Inflammatory macrophage treated with lipopolysaccharide for 1 hour (primary cell): ENCODE measurements around the gene GTF2F2.
"Not testable (repeated sequence)": the region's sequence is repeated elsewhere in the genome, so short reads cannot be mapped to it uniquely, and the experiment has no call there.

ENCODE experiments used
- DNase-seq, 2 donors: peaks; one replicate each; pipeline ENCODE4 v3.0.0-alpha.2; 2020 to 2022

GTF2F2 gene

GRCh38 chr13:45180713-45181601 lies 60.6 kb downstream of the GTF2F2 start:
- DNase-seq = no peak

- no peak for DNase-seq
Measured at GRCh38 chr13:45184693-45185092, 64.4 kb downstream of the GTF2F2 start.

- no peak for DNase-seq
Measured at GRCh38 chr13:45185286-45185685, 65.0 kb downstream of the GTF2F2 start.

- DNase-seq = not testable (repeated sequence)
Measured at GRCh38 chr13:45189077-45189476, 68.8 kb downstream of the GTF2F2 start.

GRCh38 chr13:45189511-45189910 lies 69.2 kb downstream of the GTF2F2 start:
- DNase-seq = peak in 1 of 2 donors; percentile 2

- no peak for DNase-seq
Measured at GRCh38 chr13:45191874-45192273, 71.6 kb downstream of the GTF2F2 start.

- DNase-seq = peak; percentile 19 to 42
Measured at GRCh38 chr13:45194081-45194939, 74.0 kb downstream of the GTF2F2 start.

GRCh38 chr13:45195421-45195820 lies 75.1 kb downstream of the GTF2F2 start:
- DNase-seq = peak; percentile 62 to 63

GRCh38 chr13:45196096-45196495 lies 75.8 kb downstream of the GTF2F2 start:
- no peak for DNase-seq

GRCh38 chr13:45196622-45197021 lies 76.3 kb downstream of the GTF2F2 start:
- peak in 1 of 2 donors; percentile 12 for DNase-seq

- DNase-seq = no peak
Measured at GRCh38 chr13:45198041-45198440, 77.7 kb downstream of the GTF2F2 start.

GRCh38 chr13:45198924-45199323 lies 78.6 kb downstream of the GTF2F2 start:
- no peak for DNase-seq

GRCh38 chr13:45199711-45200110 lies 79.4 kb downstream of the GTF2F2 start:
- DNase-seq = no peak

GRCh38 chr13:45200701-45201232 lies 80.5 kb downstream of the GTF2F2 start, which contains the start of gene KCTD4:
Gene KCTD4, minus strand, starts transcription at chr13:45201045. Its CDS starts 6,478 bp downstream, at chr13:45194567.
- DNase-seq = no peak

GRCh38 chr13:45205124-45205523 lies 84.8 kb downstream of the GTF2F2 start:
- no peak for DNase-seq

GRCh38 chr13:45206340-45206739 lies 86.0 kb downstream of the GTF2F2 start:
- peak; percentile 59 to 87 for DNase-seq

- DNase-seq = no peak
Measured at GRCh38 chr13:45207319-45207718, 87.0 kb downstream of the GTF2F2 start.

- no peak for DNase-seq
Measured at GRCh38 chr13:45208132-45208531, 87.8 kb downstream of the GTF2F2 start.

GRCh38 chr13:45209229-45209628 lies 88.9 kb downstream of the GTF2F2 start:
- DNase-seq = peak; percentile 94 to 98

GRCh38 chr13:45215392-45216077 lies 95.2 kb downstream of the GTF2F2 start:
- no peak for DNase-seq

- DNase-seq = no peak
Measured at GRCh38 chr13:45216193-45216592, 95.9 kb downstream of the GTF2F2 start.

- DNase-seq = no peak
Measured at GRCh38 chr13:45218689-45219088, 98.4 kb downstream of the GTF2F2 start.
